SK-N-DZ (cell line): ENCODE measurements around the gene PODXL. TPM values are rescaled to one million over a fixed set of nuclear protein-coding genes. Genes with fewer than 3 reads are reported as not detected.

Experiments
- DNase-seq: peaks from one replicate; pipeline ENCODE4 v3.0.0-alpha.2; 2015; ENCODE audit warnings: low spot score
- polyA plus RNA-seq, 2 experiments: library from polyadenylated mRNA; depleted of rRNA; stranded (reverse); fragments of >200 nt; gene quantifications; 2 replicates each; pipeline ENCODE4 v1.2.3, GENCODE V29; 2014

Gene PODXL
- polyA plus RNA-seq (2014; cell fraction: cytosol; rRNA removed): 7.7 and 9.2 TPM in 2 replicates
- polyA plus RNA-seq (2014; cell fraction: nucleus; rRNA removed): 9.1 and 12.6 TPM in 2 replicates

DNA sequence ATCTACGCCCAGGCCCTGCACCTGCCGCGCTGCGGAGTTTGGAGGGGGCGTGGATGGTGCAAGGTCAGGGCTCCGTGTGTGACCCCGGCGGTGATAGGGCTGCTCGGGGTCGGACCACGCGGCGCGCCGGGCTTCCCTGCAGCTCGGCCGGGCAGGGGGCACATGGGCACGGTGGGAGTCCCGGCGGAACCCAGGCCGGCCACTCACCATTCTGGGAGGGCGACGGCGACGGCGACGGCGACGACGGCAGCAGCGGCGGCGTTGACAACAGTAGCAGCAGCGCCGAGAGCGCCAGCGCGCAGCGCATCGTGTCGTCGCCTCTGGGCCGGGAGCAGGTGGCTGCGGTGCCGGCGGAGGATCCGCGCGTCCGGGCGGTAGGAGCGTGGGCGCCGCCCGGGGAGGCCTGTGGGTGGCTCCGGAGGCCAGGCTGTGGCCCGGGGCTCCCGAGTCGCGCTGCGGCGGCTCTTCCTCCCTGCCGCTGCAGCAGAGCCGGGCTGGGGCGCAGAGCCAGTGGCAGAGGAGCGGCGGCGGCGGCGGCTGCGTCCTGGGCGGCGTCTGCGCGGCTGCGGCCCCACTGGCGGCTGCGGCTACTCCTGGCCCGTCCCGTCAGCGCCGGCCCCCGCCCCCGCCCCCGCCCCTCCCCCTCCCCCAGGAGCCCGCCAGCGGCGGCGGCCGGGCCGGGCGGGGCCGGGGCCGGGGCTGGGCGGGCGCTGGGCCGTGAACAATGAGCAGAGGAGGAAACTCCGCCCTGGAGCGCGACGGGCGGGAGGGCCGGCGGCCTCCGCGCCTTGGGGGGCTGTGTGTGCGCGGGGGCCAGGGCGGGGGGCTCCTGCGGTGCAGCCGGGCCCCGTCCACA lies at the start of gene PODXL:
PODXL (minus strand) TSS at position 576 of the 856 bp plus-strand sequence; CDS start at position 307, 269 bp downstream.
- DNase-seq: peak; percentile 60

DNA sequence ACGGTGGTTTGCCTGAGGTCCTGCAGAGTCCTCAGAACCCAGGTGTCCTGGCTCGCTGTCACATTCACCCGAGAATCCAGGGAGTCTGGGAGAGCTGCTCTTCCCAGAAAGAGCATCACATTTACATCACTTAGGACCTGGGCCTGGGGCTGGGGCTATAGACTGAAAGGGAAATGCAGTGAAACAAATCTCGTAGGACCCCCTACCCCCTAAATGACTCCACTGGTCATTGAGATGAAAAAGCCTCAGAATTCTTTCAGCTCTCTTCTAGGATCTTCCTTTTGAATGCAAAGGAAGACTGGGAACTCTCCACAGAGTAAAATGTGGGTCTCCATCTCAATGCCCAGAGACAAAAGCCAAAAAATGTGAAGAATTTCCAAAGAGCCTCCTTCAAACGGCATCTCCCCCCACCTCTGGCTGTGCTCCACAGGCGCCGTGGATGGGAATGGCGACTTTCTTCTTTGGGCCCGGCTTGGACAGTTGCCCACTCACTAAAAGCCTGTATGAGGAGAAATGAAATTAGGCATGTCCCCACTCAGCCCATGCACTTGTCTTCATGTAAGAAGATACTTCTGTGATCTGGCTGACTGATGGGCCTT lies 49.0 kb upstream of the PODXL start:
- peak; percentile 42 for DNase-seq

DNA sequence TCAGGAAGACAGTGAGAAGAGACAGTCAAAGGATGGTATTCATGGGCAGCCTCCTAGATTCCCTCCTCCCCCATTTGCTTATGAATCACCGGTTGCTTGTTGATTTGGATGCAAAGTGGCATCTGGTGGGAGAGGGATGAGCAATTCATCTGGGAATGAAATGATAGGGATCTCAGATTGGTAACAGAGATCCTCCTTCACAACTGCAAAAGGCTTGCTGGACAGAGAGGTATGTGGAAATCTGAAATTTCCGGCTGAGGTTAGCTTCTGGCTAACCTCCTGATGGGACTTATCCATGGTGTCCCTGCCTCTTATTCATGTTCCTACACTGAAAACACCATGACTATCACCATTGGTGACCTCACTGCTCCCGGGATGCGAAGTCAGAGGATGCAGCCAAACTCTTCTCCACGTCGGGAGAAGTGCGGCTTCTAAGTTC lies 48.4 kb upstream of the PODXL start:
- DNase-seq: no peak

DNA sequence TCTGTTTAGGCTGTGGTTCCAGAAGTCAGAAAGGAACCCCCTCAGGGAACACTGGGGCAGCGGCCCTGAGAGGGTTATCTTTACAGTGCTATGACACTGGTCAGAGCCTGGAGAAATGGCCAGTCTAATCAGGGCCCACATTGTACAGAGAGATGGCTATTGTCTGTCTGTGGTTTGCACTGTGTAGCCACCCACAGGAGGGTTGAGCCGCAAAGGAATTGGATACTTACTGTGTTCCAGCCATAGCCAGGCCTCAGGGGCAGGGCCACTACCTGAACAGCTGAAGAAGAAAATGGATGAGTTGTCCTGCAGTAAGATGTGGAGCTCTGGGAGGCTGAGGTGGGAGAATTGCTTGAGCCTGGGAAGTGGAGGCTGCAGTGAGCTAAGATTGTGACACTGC lies 47.5 kb upstream of the PODXL start:
- DNase-seq: no peak

DNA sequence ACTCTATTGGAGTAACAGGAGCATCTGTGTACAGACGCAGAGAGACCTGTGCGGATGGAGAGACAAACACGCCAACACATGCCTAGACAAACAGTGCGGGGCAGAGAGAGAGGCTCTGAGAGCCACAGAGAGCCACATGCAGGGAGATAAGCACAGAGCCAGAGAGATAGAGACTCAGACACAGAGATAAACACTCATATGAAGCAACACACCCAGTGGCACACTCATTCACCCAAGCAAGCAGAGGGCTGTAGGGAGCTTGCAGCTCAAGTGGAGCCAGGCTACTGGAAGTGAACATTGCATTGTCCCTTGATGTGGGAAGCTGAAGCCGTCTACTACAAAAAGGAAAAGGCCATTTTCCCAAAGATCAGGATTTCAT lies 46.6 kb upstream of the PODXL start:
- DNase-seq: no peak

DNA sequence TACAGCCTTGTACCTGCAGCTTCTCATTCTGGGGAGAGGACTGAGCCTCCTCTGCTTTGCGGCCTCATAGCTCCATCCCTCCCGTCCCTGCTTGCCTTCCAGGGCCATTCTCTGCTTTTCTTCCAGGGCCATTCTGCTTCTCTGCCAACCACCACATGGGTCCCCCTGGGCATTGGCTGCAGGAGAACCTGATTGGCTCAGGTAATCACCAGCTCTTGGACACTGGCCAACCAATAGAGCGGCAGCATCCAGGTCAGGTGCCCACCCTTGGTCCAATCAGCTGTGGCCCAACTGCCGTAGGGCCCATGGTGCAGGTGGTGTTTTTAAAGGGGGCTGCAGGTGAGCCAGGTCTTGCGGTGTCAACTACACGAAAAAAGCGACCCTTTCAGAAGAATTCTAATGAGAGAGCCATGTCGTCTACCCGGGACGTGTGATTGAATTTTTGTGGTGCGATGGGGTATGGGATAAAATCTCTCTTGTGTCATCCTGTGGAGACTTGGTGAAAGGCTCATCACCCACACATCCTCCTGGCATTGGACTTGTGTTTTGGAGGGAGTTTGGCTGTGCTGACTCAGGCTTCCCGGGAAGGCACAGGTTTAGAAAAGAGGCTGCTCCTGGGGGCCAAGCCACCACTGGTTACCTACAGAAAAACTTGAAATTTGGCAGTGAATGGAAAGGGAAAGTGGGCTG lies 46.0 kb upstream of the PODXL start:
- no peak for DNase-seq

DNA sequence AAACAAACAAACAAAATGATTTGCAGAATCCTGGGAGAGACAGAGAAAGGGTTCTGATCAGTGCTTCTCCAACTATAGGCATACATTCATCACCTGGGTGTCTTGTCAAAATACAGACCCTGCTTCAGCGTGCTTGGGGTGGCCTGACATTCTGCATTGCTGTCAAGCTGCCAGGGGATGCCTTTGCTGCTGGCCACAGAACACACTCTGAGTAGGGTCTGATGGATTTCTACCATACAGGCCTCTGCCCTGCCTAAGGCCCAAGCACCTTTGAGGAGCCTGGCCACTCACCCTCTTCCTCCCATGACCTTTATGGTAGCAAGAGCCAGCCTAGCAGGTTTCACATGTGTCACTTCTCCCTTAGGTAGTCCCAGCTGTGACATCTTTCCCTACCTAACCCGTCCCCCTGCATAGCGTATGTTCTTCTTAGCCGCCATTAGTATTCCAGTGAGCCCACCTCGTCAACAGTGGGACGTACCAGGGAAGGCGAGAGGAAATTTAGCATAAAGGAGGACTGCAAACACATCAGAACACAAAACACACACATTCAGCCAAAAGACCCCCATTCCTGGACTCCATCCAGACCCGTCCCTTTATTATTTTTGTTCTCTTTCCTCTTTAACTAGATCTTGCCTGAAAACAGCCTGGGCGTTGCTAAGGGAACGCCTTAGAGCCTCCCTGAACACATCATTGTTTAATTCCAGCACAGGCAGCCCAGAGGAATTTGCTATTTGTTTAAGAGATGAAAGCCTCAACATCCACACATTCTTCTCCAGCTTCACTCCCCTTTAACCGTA lies 43.9 kb upstream of the PODXL start:
- DNase-seq: no peak

DNA sequence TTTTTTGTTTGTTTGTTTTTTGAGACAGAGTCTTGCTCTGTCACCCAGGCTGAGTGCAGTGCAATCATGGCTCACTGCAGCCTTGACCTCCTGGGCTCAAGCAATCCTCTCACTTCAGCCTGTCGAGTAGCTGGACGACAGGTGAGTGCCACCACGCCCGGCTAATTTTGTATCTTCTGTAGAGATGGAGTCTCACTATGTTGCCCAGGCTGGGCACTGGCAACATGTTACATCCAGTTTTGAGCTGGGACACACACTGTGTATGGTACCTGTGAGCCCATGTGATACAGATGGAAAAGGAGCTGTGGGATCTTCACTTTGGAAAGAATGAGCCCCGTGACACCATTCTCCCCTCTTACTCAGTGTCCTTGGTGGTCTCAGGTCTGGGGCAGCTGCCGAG lies 40.4 kb upstream of the PODXL start:
- no peak for DNase-seq

DNA sequence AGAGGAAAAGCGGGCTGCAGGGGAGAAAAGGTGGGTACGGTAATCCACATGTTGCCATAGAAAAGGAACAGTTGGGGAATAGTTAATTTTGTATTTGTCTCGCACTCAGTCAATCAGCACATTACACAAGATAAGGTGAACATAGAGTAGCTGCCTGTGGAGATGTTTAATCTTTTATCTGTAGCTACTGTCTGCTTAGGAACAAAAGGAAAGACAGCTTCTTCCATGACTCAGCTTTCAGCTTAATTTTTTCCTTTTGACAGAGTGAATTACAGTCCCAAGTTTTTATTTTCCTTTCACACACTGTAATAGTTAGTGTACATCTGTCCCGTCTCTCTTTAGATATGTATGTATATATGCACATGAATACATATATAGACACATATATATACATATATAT lies 39.3 kb upstream of the PODXL start:
- DNase-seq: no peak

DNA sequence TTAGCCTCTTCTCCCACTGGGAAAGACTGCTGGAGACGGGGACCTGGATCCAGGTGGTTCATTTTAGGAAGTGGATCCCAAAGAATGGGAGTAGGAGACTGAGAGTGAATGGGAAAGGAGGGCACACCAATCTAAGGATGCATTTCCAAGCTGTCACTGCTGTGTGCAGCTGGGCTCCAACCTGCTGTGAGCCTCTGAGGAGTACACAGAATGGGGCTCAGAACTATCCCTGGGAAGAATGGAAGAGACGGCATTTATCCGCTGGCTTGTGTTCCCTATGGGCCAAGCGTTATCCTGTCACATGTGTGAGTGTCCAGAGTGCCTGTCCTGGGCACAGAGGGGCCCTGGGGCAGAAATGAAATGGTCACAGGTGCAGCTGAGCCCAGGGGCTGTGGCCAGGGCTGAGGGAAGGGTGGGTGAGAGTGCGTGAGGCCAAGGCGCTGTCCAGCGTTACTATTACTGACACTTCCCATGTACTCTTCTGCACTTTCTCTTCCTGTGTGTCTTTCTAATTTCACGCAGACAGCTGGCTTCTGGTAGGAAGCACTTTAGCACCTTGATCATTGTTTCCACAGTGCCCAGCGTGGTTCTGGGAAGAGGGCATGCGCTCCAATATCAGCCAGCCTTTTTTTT lies 35.4 kb upstream of the PODXL start:
- DNase-seq: no peak

DNA sequence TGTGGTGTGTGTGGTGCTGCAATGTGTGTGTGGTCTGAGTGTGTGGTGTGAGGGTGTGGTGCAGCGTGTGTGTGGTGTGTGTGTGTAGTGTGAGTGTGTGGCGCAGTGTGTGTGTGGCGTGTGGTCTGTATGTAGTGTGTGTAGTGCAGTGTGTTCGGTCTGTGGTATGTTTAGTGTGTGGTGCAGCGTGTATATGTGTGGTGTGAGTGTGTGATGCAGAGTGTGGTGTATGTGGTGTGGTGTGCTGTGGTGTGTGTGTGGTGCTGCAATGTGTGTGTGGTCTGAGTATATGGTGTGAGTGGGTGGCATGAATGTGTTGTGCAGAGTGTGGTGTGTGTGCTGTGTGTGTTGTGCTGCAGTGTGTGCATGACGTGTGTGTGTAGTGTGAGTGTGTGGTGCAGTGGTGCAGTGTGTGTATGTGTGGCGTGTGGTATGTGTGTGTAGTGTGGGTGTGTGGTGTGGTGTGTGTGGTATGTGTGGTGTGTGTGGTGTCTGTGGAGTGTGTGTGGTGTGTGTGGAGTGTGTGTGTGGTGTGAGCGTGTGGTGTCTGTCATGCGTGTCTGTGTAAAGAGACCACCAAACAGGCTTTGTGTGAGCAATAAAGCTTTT lies 31.0 kb upstream of the PODXL start:
- DNase-seq: no peak

DNA sequence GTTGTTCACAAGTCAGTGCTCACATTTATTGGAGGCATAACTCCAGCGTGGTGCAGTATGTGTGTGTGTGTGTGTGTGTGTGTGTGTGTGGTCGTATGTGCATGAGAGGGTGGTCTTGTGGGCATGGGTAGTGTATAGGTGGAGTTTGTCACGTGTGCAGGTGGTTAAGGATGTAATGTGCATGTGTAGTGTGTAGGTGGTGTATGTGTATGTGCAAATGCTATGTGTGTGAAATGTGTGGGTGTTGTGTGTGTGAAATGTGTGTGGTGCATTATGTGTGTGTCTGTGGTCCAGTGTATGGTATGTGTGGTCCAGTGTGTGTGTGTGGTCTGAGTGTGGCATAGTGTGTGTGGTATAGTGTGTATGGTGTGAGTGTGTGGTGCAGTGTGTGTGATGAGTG lies 30.3 kb upstream of the PODXL start:
- no peak for DNase-seq

DNA sequence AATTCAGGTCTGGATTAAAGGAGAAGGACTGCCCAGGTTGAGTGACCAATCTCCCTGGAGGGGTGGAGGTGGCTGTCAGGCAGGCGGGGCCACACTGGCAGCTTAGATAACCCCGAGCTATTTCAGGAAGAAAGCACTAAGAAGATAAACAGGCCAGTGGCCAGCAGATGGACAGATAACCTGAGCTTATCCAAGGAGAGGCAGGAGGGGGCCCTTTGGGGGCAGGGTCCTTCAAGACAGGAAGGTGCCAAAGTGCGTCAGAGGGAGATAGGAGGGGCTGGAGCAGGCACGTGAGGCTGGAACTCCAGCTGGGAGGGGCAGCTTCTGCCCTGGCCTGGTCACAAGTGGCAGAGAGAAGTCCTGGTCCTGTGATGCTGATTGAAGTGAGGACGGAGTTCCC lies 29.8 kb upstream of the PODXL start:
- DNase-seq: peak; percentile 45

DNA sequence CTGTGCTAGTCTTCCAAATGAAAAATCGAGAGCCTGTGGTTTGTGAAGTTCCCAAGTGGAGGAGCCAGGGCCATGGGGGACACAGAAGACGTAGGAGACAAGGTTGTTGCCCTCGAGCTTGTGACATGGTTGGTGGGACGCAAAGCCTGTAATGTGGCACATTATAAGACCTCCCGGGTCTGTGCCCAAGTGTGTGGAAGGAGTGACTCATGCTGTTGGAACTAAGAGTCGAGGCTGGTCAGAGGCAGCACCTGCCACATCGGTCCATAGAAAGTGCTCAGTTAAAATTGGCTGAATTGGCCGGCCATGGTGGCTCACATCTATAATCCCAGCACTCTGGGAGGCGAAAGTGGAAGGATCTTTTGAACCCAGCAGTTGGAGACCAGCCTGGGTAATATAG lies 27.0 kb upstream of the PODXL start:
- DNase-seq: no peak

DNA sequence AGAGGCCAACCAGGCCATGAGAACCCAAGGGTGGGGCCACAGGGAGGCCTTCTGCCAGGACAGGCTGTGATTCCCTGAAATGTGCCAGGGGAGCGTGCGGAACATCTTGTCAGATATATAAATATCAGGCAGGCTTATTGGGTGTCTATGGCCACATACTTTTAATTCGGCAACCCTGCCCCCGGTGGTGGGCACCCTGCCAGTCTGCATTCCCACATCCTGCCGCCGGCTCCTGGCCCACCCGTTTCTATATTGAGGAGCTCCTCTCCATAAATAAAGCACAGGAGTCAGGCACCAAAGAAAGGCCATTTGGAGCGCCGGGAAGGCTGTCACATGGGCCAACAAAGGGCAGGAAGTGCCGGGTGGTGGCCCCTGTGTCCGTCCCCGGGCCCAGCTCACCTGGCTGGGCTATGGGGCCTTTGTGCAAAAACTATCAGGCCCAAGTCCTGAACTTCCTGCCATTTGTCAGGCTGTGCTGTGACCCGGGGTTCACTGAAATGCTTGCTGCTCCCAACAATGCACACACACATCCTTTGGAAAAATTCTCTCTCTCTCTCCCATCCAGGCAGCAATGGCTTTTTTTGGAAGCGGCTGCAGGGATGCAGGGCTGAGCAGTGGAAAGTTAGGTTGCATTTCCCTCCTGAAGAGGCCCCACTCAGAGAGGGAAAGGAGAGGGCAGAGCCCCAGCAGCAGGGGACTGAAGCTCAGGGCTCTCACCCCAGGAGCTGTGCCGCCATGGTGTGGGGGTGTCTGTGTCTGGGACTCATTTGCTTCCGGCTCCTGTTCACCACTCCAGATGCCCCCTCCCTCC lies 25.0 kb upstream of the PODXL start:
- no peak for DNase-seq

DNA sequence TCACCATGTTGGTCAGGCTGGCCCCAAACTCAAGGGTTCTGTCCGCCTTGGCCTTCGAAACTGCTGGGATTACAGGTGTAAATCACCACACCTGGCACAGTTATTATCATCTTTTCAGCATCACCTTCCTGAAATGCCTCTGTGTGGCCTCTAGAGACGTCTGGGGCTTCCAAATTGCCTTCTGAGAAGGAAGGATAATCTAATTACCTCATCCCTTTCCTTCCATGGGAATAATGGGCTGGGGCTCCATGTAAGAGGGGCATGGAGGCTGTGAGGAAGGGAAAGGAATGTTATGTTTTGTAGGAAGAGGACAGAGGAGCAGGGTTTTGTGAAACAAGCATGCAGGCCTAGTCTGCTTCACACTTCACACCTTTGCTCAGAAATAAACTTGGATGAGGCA lies 22.2 kb upstream of the PODXL start:
- peak; percentile 22 for DNase-seq

DNA sequence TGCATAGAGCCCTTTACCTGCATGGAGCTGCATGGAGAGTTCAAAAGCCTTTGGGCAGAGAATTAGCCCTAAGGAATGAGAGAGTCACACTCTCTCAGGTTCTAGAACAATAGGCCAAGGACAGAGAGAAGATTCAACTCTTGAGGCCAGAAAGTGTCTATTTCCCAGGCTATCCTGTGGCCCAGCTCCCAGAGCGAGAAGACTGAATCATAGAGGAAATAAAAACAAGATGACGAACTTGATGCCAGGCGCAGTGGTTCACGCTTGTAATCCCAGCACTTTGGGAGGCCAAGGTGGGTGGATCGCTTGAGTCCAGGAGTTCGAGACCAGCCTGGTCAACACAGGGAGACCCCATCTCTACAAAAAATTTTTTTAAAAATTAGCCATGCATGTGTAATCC lies 18.3 kb upstream of the PODXL start:
- no peak for DNase-seq

DNA sequence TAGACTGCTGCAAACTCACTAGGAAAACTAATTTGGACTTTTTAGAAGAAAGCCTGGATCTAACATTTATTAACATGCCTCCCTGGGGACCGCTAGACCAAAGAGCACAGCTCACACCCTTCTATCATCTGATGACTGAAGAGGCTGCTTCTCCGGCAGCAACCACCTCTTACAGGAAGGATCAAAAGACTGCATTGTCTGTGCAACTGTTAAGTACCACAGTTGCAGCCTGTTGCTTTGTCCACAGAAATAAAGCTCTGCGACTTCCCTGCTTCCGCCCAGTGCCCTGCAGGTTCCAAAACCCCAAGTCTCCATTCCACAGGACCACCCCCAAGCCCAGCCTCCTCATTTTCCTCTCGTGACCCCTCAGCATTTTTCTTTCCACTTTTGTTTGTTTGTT lies 14.0 kb upstream of the PODXL start:
- no peak for DNase-seq

DNA sequence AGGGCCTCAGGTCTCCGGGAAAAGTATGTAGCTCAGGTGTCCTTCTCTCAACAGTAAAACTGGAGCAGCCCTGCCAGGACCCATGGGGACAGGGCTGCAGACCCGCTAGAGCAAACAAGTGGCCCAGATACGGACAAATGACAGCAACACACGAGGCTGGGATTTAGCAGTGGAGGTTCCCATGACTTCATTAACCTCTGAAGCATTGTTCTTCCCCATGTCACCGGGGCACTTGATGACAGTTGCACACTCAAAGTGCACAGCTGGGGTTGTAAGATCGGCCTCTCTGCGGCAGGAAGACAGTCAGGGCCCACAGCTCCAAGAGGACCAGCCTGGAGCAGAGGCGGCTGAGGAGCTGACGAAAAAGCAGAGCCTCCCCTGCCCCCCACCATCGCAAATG lies 12.5 kb upstream of the PODXL start:
- no peak for DNase-seq

DNA sequence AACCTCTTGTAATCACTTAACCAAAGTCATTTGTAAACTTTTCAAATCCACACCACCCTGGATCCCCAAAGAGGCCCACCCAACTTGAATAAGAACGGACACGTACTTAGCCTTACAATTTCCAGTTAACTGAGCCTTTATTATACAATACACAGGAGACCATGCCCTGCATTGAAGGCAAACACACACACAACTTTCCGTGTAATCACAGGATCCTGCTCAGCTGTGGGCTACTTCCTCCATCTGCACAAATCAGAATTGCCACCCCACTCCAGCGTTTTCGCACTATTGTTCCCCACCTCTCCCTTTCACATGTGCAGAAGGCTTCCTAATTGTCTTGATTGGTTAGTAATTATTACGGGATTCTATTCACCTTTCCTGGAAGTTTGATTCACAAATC lies 12.1 kb upstream of the PODXL start:
- DNase-seq: no peak
